Neuronal stem cell (in vitro differentiated cells): ENCODE measurements around the gene SLC41A3.

Source experiments
- DNase-seq: peaks from one replicate; pipeline ENCODE4 v3.0.0-alpha.2; 2013; ENCODE audit warnings: low spot score
- H2AFZ ChIP-seq: one replicate; pipeline ENCODE4 v1.6.1; 2013; ENCODE audit warnings: mild to moderate bottlenecking, low read length, inconsistent platforms
- H2AK5ac ChIP-seq: 2 replicates; pipeline ENCODE4 v1.6.1; 2013; ENCODE audit warnings: low read depth, mild to moderate bottlenecking, inconsistent platforms, low read length, moderate library complexity, mixed read lengths
- H2BK120ac ChIP-seq: 2 replicates; pipeline ENCODE4 v1.6.1; 2013; ENCODE audit warnings: low read depth, mild to moderate bottlenecking, inconsistent platforms, low read length, moderate library complexity, mixed read lengths
- H2BK12ac ChIP-seq: one replicate; pipeline ENCODE4 v1.6.1; 2013; ENCODE audit warnings: low read length, inconsistent platforms
- H2BK15ac ChIP-seq: 2 replicates; pipeline ENCODE4 v1.6.1; 2013; ENCODE audit warnings: mild to moderate bottlenecking, low read length, inconsistent platforms, mixed read lengths
- H2BK5ac ChIP-seq: one replicate; pipeline ENCODE4 v1.6.1; 2013; ENCODE audit warnings: inconsistent platforms, mild to moderate bottlenecking, low read length, moderate library complexity
- H3K14ac ChIP-seq: one replicate; pipeline ENCODE4 v1.6.1; 2013; ENCODE audit warnings: low read length, inconsistent platforms
- H3K18ac ChIP-seq: 2 replicates; pipeline ENCODE4 v1.6.1; 2013; ENCODE audit warnings: low read length, inconsistent platforms
- H3K23ac ChIP-seq: 2 replicates; pipeline ENCODE4 v1.6.1; 2013; ENCODE audit warnings: low read depth, mild to moderate bottlenecking, mixed read lengths, low read length, inconsistent platforms; ENCODE audit not compliant: poor library complexity
- H3K27ac ChIP-seq: replicated peaks from 3 replicates; pipeline ENCODE4 v1.5.1; 2013; ENCODE audit warnings: low read length, inconsistent platforms
- H3K27me3 ChIP-seq, 3 experiments: 2 replicates each; pipeline ENCODE4 v1.6.1; 2013; ENCODE audit warnings: low read length in 3 of 3, mild to moderate bottlenecking in 2 of 3, inconsistent platforms in 1 of 3, low read depth in 1 of 3, mixed read lengths in 1 of 3, moderate library complexity in 1 of 3; ENCODE audit not compliant: control insufficient read depth in 3 of 3, insufficient read depth in 3 of 3
- H3K36me3 ChIP-seq, 2 donors: replicated peaks in 1 of 2; 2 replicates each; pipeline ENCODE4 v1.6.1; 2013; ENCODE audit warnings: low read length in 2 of 2; ENCODE audit not compliant: control insufficient read depth in 2 of 2, insufficient read depth in 2 of 2
- H3K4ac ChIP-seq: 2 replicates; pipeline ENCODE4 v1.6.1; 2013; ENCODE audit warnings: inconsistent platforms, mild to moderate bottlenecking, low read length, moderate library complexity
- H3K4me1 ChIP-seq, 2 donors: 1 replicate in 1 of 2; 2 replicates in 1 of 2; pipeline ENCODE4 v1.6.1; 2013; ENCODE audit warnings: low read length in 2 of 2, low read depth in 1 of 2; ENCODE audit not compliant: control insufficient read depth in 2 of 2, insufficient read depth in 1 of 2
- H3K4me2 ChIP-seq: one replicate; pipeline ENCODE4 v1.6.1; 2013; ENCODE audit warnings: mild to moderate bottlenecking, low read length, inconsistent platforms; ENCODE audit not compliant: insufficient read depth, poor library complexity, severe bottlenecking
- H3K4me3 ChIP-seq, 2 donors: 2 replicates each; pipeline ENCODE4 v1.5.1; 2013; ENCODE audit warnings: low read length in 2 of 2, mild to moderate bottlenecking in 2 of 2, inconsistent platforms in 1 of 2, moderate library complexity in 1 of 2
- H3K79me1 ChIP-seq: one replicate; pipeline ENCODE4 v1.6.1; 2013; ENCODE audit warnings: low read depth, mild to moderate bottlenecking, inconsistent platforms, low read length, moderate library complexity
- H3K9ac ChIP-seq: one replicate; pipeline ENCODE4 v1.6.1; 2013; ENCODE audit warnings: mild to moderate bottlenecking, low read depth, low read length, inconsistent platforms; ENCODE audit not compliant: poor library complexity
- H3K9me3 ChIP-seq, 2 donors: replicated peaks in 1 of 2; 2 replicates each; pipeline versions ENCODE3 to v1.6.1; 2013; ENCODE audit warnings: low read length in 2 of 2, mild to moderate bottlenecking in 2 of 2, inconsistent platforms in 1 of 2, low read depth in 1 of 2, mixed read lengths in 1 of 2, moderate library complexity in 1 of 2; ENCODE audit not compliant: control insufficient read depth in 2 of 2, insufficient read depth in 1 of 2
- H4K8ac ChIP-seq: one replicate; pipeline ENCODE4 v1.6.1; 2013; ENCODE audit warnings: low read depth, mild to moderate bottlenecking, inconsistent platforms, low read length, moderate library complexity
- H4K91ac ChIP-seq: one replicate; pipeline ENCODE4 v1.6.1; 2013; ENCODE audit warnings: low read length, low read depth, mild to moderate bottlenecking, inconsistent platforms; ENCODE audit not compliant: poor library complexity
- WGBS, 2 donors: extraction: QIAGEN DNeasy Blood & Tissue Kit; methylation state at CpG; one replicate each; pipeline ENCODE4 v1.1.7; 2013; ENCODE audit warnings: missing lambda C conversion rate in 2 of 2, mixed read lengths in 1 of 2; ENCODE audit not compliant: insufficient read length in 2 of 2, insufficient replicate concordance in 1 of 2; ENCODE audit errors: extremely low coverage in 2 of 2; 5-methylcytosine and 5-hydroxymethylcytosine counted together

Gene SLC41A3

DNA sequence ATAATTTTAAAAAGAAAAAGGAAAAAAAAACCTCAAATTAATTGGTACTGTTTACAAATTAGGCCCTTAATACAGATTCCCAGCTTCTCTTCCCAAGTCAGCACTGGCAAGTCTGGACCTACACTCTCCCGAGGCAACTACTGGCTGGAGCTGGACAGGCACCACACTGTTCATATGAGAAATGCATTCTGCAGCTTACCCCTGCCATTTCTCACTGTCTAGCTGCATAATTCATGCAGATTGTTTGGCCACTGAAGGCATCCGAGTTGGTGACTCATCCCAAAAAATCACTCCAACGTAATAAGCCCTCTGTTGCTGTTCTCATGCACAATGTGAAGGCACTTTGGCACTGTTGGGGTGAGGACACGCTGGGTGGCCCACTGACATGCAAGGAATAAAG, 69.7 kb downstream of the SLC41A3 start:
- Histone ChIP-seq H3K4me2 (no peak overlapping the region), H3K9me3 (no peaks in the 10 kb centered on the region), H3K23ac (no peak overlapping the region), H3K14ac (no peak overlapping the region), H3K18ac (no peak overlapping the region), H3K79me1 (no peaks in the 10 kb centered on the region), H3K27me3 (no peaks in the 10 kb centered on the region), H3K36me3 (peaks cover 6 to 49% of the 10 kb centered on the region in 2 donors), H2BK12ac (no peak overlapping the region), H2BK5ac (no peak overlapping the region), H4K91ac (no peak overlapping the region), H3K4me3 (no peak overlapping the region), H3K27ac (no peak overlapping the region), H3K4ac (no peak overlapping the region), H4K8ac (no peak overlapping the region), H2AK5ac (no peak overlapping the region), H2AFZ (no peak overlapping the region), H3K4me1 (peaks cover 6 to 8% of the 10 kb centered on the region in 2 donors), H2BK15ac (no peak overlapping the region), H3K9ac (no peak overlapping the region), H2BK120ac (no peak overlapping the region)
- no peak for DNase-seq
- no CpG with 5 or more reads among the region's 4 CpGs for WGBS, 2 donors

DNA sequence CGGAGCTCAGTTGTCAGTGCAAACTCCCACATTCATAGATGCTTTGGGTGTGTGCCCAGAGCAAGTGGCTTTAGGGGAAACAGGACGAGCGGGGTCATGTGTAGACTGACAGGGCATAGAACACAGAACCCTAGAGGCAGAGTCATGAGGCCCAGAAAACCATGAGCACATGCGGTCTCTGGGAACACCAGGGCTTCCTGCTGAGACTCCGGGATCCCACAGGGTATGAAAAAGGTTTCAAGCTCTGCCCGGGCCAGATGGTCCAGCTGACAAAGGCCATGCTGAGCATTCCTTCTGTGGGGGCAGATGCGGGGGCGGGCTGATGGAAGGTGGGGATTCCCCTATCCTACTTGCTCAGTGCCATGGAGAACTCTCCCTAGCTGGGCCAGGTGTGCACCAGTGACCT, 70.2 kb downstream of the SLC41A3 start:
- no peak overlapping the region for H4K91ac ChIP-seq
- no peaks in the 10 kb centered on the region for H3K9me3 ChIP-seq
- no peak overlapping the region for H2BK12ac ChIP-seq
- no peak overlapping the region for H2BK15ac ChIP-seq
- no peak overlapping the region for H3K4me2 ChIP-seq
- no peak overlapping the region for H3K4ac ChIP-seq
- no peak overlapping the region for H3K9ac ChIP-seq
- no peak overlapping the region for H2BK120ac ChIP-seq
- WGBS, 2 donors = no CpG with 5 or more reads among the region's 8 CpGs
- H3K36me3 ChIP-seq = peaks cover 6 to 54% of the 10 kb centered on the region in 2 donors
- DNase-seq = no peak
- no peak overlapping the region for H2BK5ac ChIP-seq
- peaks cover 6 to 8% of the 10 kb centered on the region in 2 donors for H3K4me1 ChIP-seq
- peak overlapping the region; percentile 29 for H3K18ac ChIP-seq
- no peak overlapping the region for H3K27ac ChIP-seq
- peak overlapping the region; percentile 78 for H3K14ac ChIP-seq
- H2AFZ ChIP-seq = no peak overlapping the region
- H3K79me1 ChIP-seq = no peaks in the 10 kb centered on the region
- H4K8ac ChIP-seq = no peak overlapping the region
- H3K27me3 ChIP-seq = no peaks in the 10 kb centered on the region
- H2AK5ac ChIP-seq = no peak overlapping the region
- no peak overlapping the region for H3K23ac ChIP-seq
- H3K4me3 ChIP-seq = no peak overlapping the region

GRCh38 chr3:126009181-126009580, 74.7 kb downstream of the SLC41A3 start:
- Histone ChIP-seq H3K9ac (no peak overlapping the region), H3K9me3 (peaks cover 0 to 5% of the 10 kb centered on the region in 2 donors), H2BK15ac (no peak overlapping the region), H3K18ac (no peak overlapping the region), H2AFZ (no peak overlapping the region), H3K27ac (no peak overlapping the region), H2AK5ac (no peak overlapping the region), H3K36me3 (peaks cover 17 to 77% of the 10 kb centered on the region in 2 donors), H3K4me1 (peaks cover 0 to 6% of the 10 kb centered on the region in 2 donors), H2BK5ac (no peak overlapping the region), H3K79me1 (no peaks in the 10 kb centered on the region), H3K27me3 (peaks cover 0 to 1% (median 0%) of the 10 kb centered on the region in 3 experiments), H3K23ac (no peak overlapping the region), H2BK12ac (no peak overlapping the region), H3K4me3 (no peak overlapping the region), H3K4me2 (no peak overlapping the region), H2BK120ac (no peak overlapping the region), H3K14ac (no peak overlapping the region), H3K4ac (no peak overlapping the region), H4K8ac (no peak overlapping the region), H4K91ac (no peak overlapping the region)
- no peak for DNase-seq
- no CpG with 5 or more reads among the region's 3 CpGs for WGBS, 2 donors

DNA sequence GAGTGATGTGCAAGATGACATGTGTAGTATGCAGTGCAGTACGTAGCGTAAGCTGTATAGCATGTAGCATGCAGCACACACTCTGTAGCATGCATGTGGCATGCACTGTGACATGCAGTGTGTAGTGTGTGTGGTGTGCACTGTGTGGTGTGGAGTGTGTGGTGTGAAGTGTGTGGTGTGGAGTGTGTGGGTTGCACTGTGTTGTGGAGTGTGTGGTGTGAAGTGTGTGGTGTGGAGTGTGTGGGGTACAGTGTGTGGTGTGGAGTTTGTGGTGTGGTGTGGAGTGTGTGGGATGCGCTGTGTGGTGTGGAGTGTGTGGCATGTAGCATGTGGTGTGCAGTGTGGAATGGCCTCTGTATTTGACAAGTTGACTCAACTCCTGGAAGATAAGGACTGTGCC, 75.7 kb downstream of the SLC41A3 start:
- peak overlapping the region; percentile 86 for H3K23ac ChIP-seq
- H2AFZ ChIP-seq = no peak overlapping the region
- peaks cover 0 to 1% (median 0%) of the 10 kb centered on the region in 3 experiments for H3K27me3 ChIP-seq
- H3K4me1 ChIP-seq = peaks cover 0 to 3% of the 10 kb centered on the region in 2 donors
- WGBS, 2 donors = 100% methylated on average over 1 of the region's 3 CpGs; no CpG with 5 or more reads in 1 of the 2 donors
- H2AK5ac ChIP-seq = no peak overlapping the region
- H3K4ac ChIP-seq = no peak overlapping the region
- H3K27ac ChIP-seq = no peak overlapping the region
- H2BK15ac ChIP-seq = peak overlapping the region; percentile 15
- peak overlapping the region in 1 of 2 donors; percentile 67 for H3K4me3 ChIP-seq
- H3K18ac ChIP-seq = peak overlapping the region; percentile 3
- no peak overlapping the region for H2BK5ac ChIP-seq
- peaks cover 15 to 73% of the 10 kb centered on the region in 2 donors for H3K36me3 ChIP-seq
- H3K9me3 ChIP-seq = peaks cover 0 to 5% of the 10 kb centered on the region in 2 donors
- no peak overlapping the region for H4K8ac ChIP-seq
- H3K14ac ChIP-seq = peak overlapping the region; percentile 97
- DNase-seq = no peak
- peak overlapping the region; percentile 93 for H2BK12ac ChIP-seq
- H4K91ac ChIP-seq = peak overlapping the region; percentile 60
- H3K4me2 ChIP-seq = no peak overlapping the region
- H3K9ac ChIP-seq = peak overlapping the region; percentile 45
- no peak overlapping the region for H2BK120ac ChIP-seq
- no peaks in the 10 kb centered on the region for H3K79me1 ChIP-seq
